ENCODE data around the gene KCNT1.

KCNT1 gene

GRCh38 chr9:135693265-135693664 lies 8.7 kb upstream of the KCNT1 start:
- H3K4me3 ChIP-seq (ENCODE audit: low read depth, low read length) = no peak overlapping the region
- DNase-seq (ENCODE audit: low read depth) = no peak
- TF ChIP-seq CTCF (conservative IDR thresholded peaks at IDR 0.05; ENCODE audit: low read depth, low read length) = no peak

DNA sequence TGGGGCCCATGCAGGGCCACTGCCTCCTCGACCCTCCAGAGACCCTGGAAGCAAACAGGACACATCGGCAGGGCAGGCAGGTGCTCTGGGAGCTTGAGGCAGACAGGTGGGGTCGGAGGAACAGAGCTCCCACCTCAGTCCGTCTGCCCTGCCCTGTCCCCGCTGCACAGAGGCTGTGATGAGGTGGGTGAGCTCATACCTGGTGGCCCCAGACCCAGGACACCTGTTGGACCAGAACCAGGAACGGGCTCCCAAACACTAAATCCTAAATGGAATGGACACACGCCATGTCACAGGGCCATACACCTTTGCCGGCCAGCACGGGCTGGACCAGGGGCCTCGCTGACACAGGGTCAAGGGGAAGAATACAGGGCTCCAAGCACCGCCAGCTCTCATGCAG lies 8.2 kb upstream of the KCNT1 start:
- no peak for DNase-seq (ENCODE audit: low read depth)
- H3K4me3 ChIP-seq (ENCODE audit: low read depth, low read length) = no peak overlapping the region
- TF ChIP-seq CTCF (conservative IDR thresholded peaks at IDR 0.05; ENCODE audit: low read depth, low read length) = no peak

DNA sequence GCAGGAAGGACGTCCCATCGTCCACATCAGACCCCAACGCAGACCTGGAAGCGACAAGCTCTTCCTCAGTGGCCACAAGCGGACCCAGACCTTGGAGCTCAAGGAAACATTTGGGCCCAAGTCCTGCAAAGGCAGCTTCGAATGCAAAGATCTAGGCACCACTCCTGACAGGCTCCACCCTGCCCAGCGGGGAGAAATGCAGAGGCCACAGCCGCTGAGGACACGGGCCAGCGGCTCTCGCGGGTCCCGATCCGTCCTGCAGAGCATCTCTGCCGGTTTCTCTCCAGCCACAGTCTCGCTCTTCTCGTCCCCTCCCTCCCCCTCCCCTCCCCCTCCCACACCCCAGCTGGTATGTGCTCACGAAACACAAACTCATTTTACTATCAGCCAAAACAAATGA lies 7.6 kb upstream of the KCNT1 start:
- no peak for TF ChIP-seq CTCF (conservative IDR thresholded peaks at IDR 0.05; ENCODE audit: low read depth, low read length)
- H3K4me3 ChIP-seq (ENCODE audit: low read depth, low read length) = no peak overlapping the region
- no peak for DNase-seq (ENCODE audit: low read depth)

DNA sequence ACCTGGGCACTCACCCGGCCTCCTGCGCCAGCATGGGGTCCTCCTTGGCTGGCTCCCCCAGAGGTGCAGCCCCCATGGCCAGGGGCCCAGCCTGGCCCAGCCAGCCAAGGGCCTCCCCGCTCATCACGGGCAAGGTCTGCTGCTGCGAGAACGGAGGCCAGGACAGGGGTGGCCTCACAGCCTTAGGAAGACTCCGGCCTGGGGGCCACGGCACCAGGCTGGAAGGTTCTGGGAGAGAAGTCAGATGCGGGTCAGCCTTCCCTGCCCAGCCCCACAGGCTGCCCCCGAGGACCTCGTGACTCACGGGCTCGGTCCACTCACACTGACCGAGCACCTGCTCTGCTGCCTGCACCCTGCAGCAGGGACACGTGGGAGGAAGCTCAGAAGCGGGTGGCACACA lies 6.9 kb upstream of the KCNT1 start:
- no peak for TF ChIP-seq CTCF (conservative IDR thresholded peaks at IDR 0.05; ENCODE audit: low read depth, low read length)
- DNase-seq (ENCODE audit: low read depth) = no peak
- no peak overlapping the region for H3K4me3 ChIP-seq (ENCODE audit: low read depth, low read length)

GRCh38 chr9:135695642-135696041 lies 6.3 kb upstream of the KCNT1 start:
- no peak overlapping the region for H3K4me3 ChIP-seq (ENCODE audit: low read depth, low read length)
- TF ChIP-seq CTCF (conservative IDR thresholded peaks at IDR 0.05; ENCODE audit: low read depth, low read length) = no peak
- no peak for DNase-seq (ENCODE audit: low read depth)

DNA sequence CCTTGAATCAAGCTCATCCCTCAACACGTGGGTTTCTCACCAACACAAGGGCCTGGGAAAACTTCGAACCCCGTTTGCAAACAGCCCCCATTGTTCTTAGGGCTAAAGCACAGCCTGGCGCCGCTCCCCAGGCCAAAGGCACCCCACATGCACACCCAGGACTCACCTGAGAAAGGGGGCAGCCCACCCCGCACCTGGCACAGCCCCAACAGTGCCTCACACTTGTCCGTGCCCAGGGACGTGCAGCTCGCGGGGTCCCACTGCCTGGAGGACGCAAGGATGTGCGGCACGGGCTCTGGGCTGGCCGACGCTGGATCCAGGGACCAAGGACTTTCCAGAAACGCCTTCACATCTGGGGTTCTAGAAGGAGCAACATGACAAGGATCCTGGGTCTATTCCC lies 5.5 kb upstream of the KCNT1 start:
- H3K4me3 ChIP-seq (ENCODE audit: low read depth, low read length) = no peak overlapping the region
- no peak for DNase-seq (ENCODE audit: low read depth)
- no peak for TF ChIP-seq CTCF (conservative IDR thresholded peaks at IDR 0.05; ENCODE audit: low read depth, low read length)

DNA sequence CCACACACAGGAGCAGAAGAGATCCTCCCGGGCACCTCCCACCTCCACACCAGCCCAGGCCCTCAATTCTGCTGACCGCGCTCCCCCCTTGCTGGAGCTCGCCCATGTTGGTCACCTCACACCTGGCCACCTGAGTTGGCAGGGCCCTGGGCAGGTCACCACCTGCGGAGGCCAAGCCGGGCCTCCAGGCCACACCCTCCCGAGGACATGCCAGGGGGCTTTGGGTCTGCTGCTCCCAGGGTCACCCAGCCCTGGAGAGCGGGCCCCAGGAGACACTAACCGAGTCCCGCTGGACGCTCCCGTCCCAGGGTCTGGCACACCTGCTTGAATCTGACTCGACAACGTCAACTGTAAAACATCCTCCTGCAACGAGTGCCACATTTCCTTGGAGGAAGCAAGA lies 4.8 kb upstream of the KCNT1 start:
- TF ChIP-seq CTCF (conservative IDR thresholded peaks at IDR 0.05; ENCODE audit: low read depth, low read length) = no peak
- no peak for DNase-seq (ENCODE audit: low read depth)
- no peak overlapping the region for H3K4me3 ChIP-seq (ENCODE audit: low read depth, low read length)

All from choroid plexus epithelial cell (primary cell).